Measurements from ENCODE around the gene NUP210. TPM values are rescaled to one million over a fixed set of nuclear protein-coding genes. Genes with fewer than 3 reads are reported as not detected.

Gene NUP210
- total and polyA plus RNA-seq, 2 donors (not counting 3 experiments of a cell fraction or from before 2014, with no cell fraction given), result 0.14 to 0.84 TPM

GRCh38 chr3:13370609-13371008 is 49.5 kb downstream of the NUP210 start:
- no peaks in the 10 kb centered on the region for H3K9me1 ChIP-seq (replicated peaks; ENCODE audit: control insufficient read depth, extremely low read depth, insufficient read depth, low read length)
- no peak overlapping the region for H2AFZ ChIP-seq (ENCODE audit: low read depth, low read length)
- CTCF ChIA-PET, result no interaction called here
- H3K27me3 ChIP-seq (ENCODE audit: control insufficient read depth in 2 of 2, insufficient read depth in 2 of 2, low read length in 2 of 2), result no peaks in the 10 kb centered on the region
- POLR2A ChIA-PET, result no interaction called here
- no peaks in the 10 kb centered on the region for H3K79me2 ChIP-seq (ENCODE audit: control insufficient read depth, insufficient read depth, low read length)
- TF ChIP-seq GATA2 (IDR thresholded peaks at IDR 0.05; ENCODE audit: insufficient read depth, insufficient read length, low read depth, low read length) (no peak), MAX (IDR thresholded peaks at IDR 0.05; ENCODE audit: insufficient read depth, insufficient read length) (no peak), JUN (IDR thresholded peaks at IDR 0.05; ENCODE audit: borderline replicate concordance, insufficient read depth, insufficient read length, low read depth) (no peak), EZH2 (IDR thresholded peaks at IDR 0.05; ENCODE audit: borderline replicate concordance, low read depth, low read length, severe bottlenecking) (no peak), POLR2AphosphoS5 (IDR thresholded peaks at IDR 0.05; ENCODE audit: insufficient read depth, low read depth, low read length) (no peak), MYC (IDR thresholded peaks at IDR 0.05; ENCODE audit: low read depth, low read length) (no peak), FOS (IDR thresholded peaks at IDR 0.05; ENCODE audit: borderline replicate concordance, insufficient read depth, low read length) (no peak), POLR2A (IDR thresholded peaks at IDR 0.05; ENCODE audit: low read depth, low read length) (no peak)
- TF ChIP-seq, protein P1, sequence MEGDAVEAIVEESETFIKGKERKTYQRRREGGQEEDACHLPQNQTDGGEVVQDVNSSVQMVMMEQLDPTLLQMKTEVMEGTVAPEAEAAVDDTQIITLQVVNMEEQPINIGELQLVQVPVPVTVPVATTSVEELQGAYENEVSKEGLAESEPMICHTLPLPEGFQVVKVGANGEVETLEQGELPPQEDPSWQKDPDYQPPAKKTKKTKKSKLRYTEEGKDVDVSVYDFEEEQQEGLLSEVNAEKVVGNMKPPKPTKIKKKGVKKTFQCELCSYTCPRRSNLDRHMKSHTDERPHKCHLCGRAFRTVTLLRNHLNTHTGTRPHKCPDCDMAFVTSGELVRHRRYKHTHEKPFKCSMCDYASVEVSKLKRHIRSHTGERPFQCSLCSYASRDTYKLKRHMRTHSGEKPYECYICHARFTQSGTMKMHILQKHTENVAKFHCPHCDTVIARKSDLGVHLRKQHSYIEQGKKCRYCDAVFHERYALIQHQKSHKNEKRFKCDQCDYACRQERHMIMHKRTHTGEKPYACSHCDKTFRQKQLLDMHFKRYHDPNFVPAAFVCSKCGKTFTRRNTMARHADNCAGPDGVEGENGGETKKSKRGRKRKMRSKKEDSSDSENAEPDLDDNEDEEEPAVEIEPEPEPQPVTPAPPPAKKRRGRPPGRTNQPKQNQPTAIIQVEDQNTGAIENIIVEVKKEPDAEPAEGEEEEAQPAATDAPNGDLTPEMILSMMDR (IDR thresholded peaks at IDR 0.05; ENCODE audit: extremely low read depth in 1 of 2, insufficient read depth in 1 of 2, low read depth in 1 of 2, low read length in 2 of 2), result no peak
- no peak for FAIRE-seq
- H3K36me3 ChIP-seq (ENCODE audit: control insufficient read depth in 2 of 2, extremely low read depth in 1 of 2, insufficient read depth in 2 of 2, low read length in 2 of 2), result no peaks in the 10 kb centered on the region
- no peaks in the 10 kb centered on the region for H3K9me3 ChIP-seq (replicated peaks; ENCODE audit: control insufficient read depth, insufficient read depth, low read length)
- H3K4me3 ChIP-seq (replicated peaks in 1 of 3; ENCODE audit: insufficient read depth in 1 of 3, low read depth in 1 of 3, low read length in 3 of 3), result no peak overlapping the region
- no peak overlapping the region for H3K27ac ChIP-seq (ENCODE audit: insufficient read depth, low read depth, low read length)
- BruUV-seq (replicated peaks), result no TSS peak
- DNase-seq (ENCODE audit: low read depth, low spot score), result no peak
- no peak overlapping the region for H3K4me2 ChIP-seq (ENCODE audit: insufficient read depth, low read length)
- dilution Hi-C loops (cut with MboI; ENCODE audit: extremely low pct_ligation_motif_present, low sequenced_read_pairs), result no loop called here
- no peak overlapping the region for H3K9ac ChIP-seq (replicated peaks; ENCODE audit: extremely low read depth, insufficient read depth, low read length)
- intact Hi-C loops (cut with micrococcal nuclease), result no loop called here
- no peaks in the 10 kb centered on the region for H3K4me1 ChIP-seq (ENCODE audit: control insufficient read depth, extremely low read depth, insufficient read depth, low read length)
- H4K20me1 ChIP-seq (replicated peaks; ENCODE audit: control insufficient read depth, extremely low read depth, insufficient read depth, low read length), result no peaks in the 10 kb centered on the region

Measured in endothelial cell of umbilical vein (primary cell).